Measurements from ENCODE around the gene MARK2.
A peak's percentile ranks its signal among the peaks of the same experiment; 100 is the strongest.

GRCh38 chr11:63937713-63938478 lies 99.0 kb downstream of the MARK2 start:
- TF ChIP-seq, protein P1, sequence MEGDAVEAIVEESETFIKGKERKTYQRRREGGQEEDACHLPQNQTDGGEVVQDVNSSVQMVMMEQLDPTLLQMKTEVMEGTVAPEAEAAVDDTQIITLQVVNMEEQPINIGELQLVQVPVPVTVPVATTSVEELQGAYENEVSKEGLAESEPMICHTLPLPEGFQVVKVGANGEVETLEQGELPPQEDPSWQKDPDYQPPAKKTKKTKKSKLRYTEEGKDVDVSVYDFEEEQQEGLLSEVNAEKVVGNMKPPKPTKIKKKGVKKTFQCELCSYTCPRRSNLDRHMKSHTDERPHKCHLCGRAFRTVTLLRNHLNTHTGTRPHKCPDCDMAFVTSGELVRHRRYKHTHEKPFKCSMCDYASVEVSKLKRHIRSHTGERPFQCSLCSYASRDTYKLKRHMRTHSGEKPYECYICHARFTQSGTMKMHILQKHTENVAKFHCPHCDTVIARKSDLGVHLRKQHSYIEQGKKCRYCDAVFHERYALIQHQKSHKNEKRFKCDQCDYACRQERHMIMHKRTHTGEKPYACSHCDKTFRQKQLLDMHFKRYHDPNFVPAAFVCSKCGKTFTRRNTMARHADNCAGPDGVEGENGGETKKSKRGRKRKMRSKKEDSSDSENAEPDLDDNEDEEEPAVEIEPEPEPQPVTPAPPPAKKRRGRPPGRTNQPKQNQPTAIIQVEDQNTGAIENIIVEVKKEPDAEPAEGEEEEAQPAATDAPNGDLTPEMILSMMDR (IDR thresholded peaks at IDR 0.05; ENCODE audit: low read depth, low read length, poor library complexity, severe bottlenecking): peak; percentile 44
- TF ChIP-seq EZH2phosphoT487 (IDR thresholded peaks at IDR 0.05; ENCODE audit: borderline replicate concordance, low read length): no peak

Measured in DOHH2 (cell line).